H1 (cell line): Measurements from ENCODE around the gene NKG7. TPM values are rescaled to one million over a fixed set of nuclear protein-coding genes. Genes with fewer than 3 reads are reported as not detected.

Source experiments
- CTCF ChIA-PET: fragments of 300-600 bp; sonication (Branson Sonifier 250); formaldehyde crosslinking; loops from one replicate; lab custom pipeline; 2021; ENCODE audit not compliant: partially characterized antibody; lab: Charles Lee
- POLR2A ChIA-PET: fragments of 300-600 bp; sonication (Branson Sonifier 250); formaldehyde crosslinking; loops from one replicate; lab custom pipeline; 2021; ENCODE audit warnings: inconsistent platforms; ENCODE audit not compliant: partially characterized antibody; lab: Charles Lee
- DNase-seq, 2 experiments: peaks; one replicate each; pipeline versions ENCODE4 v3.0.0 to v3.0.0-alpha.2; 2010 to 2022; ENCODE audit warnings: low spot score in 2 of 2, low read depth in 1 of 2, mixed read lengths in 1 of 2
- FAIRE-seq: peaks from 2 replicates; lab custom pipeline; 2011; peaks lifted over from hg19 to GRCh38; lab: Jason Lieb, UNC
- H2AFZ ChIP-seq: 2 replicates; pipeline ENCODE4 v1.8.1; 2012; ENCODE audit warnings: low read length, inconsistent platforms
- H2AK5ac ChIP-seq: 2 replicates; pipeline ENCODE4 v1.6.1; 2013; ENCODE audit warnings: low read depth, low read length
- H2BK120ac ChIP-seq: replicated peaks from 2 replicates; pipeline ENCODE3; 2013; ENCODE audit warnings: low read depth, low read length, inconsistent platforms
- H2BK12ac ChIP-seq: 2 replicates; pipeline ENCODE4 v1.6.1; 2013; ENCODE audit warnings: low read depth, low read length
- H2BK15ac ChIP-seq: 2 replicates; pipeline ENCODE4 v1.6.1; 2013; ENCODE audit warnings: low read length
- H2BK20ac ChIP-seq: 2 replicates; pipeline ENCODE4 v1.6.1; 2013; ENCODE audit warnings: low read length
- H2BK5ac ChIP-seq: 2 replicates; pipeline ENCODE4 v1.6.1; 2013; ENCODE audit warnings: low read depth, low read length
- H3K14ac ChIP-seq: 2 replicates; pipeline ENCODE4 v1.6.1; 2013; ENCODE audit warnings: inconsistent platforms; ENCODE audit not compliant: insufficient read length
- H3K18ac ChIP-seq: 2 replicates; pipeline ENCODE4 v1.6.1; 2013; ENCODE audit warnings: low read length; ENCODE audit errors: extremely low read depth
- H3K23ac ChIP-seq: 2 replicates; pipeline ENCODE4 v1.6.1; 2013; ENCODE audit warnings: inconsistent platforms; ENCODE audit not compliant: insufficient read length
- H3K23me2 ChIP-seq: 2 replicates; pipeline ENCODE4 v1.6.1; 2013; ENCODE audit warnings: low read depth, low read length
- H3K27ac ChIP-seq: 2 replicates; pipeline ENCODE4 v1.6.1; 2011; ENCODE audit warnings: low read depth, low read length, inconsistent platforms
- H3K27me3 ChIP-seq, 4 experiments: replicated peaks in 1 of 4; 1 replicate in 1 of 4; 2 replicates in 3 of 4; pipeline versions ENCODE4 v1.6.1 to v1.8.1; 2011 to 2013; ENCODE audit warnings: low read length in 3 of 4, mild to moderate bottlenecking in 3 of 4, inconsistent platforms in 2 of 4, mixed read lengths in 2 of 4, moderate library complexity in 1 of 4; ENCODE audit not compliant: control insufficient read depth in 3 of 4, insufficient read depth in 3 of 4; ENCODE audit errors: extremely low read depth in 1 of 4
- H3K36me3 ChIP-seq, 4 experiments: 2 replicates each; pipeline versions ENCODE4 v1.6.1 to v1.8.1; 2011 to 2013; ENCODE audit warnings: mild to moderate bottlenecking in 4 of 4, low read length in 3 of 4, moderate library complexity in 2 of 4, control low read depth in 1 of 4, inconsistent platforms in 1 of 4; ENCODE audit not compliant: insufficient read depth in 4 of 4, control insufficient read depth in 2 of 4
- H3K4ac ChIP-seq: replicated peaks from 2 replicates; pipeline ENCODE3; 2013; ENCODE audit warnings: low read length, low read depth, mixed read lengths, inconsistent platforms; ENCODE audit not compliant: insufficient read length
- H3K4me1 ChIP-seq, 4 experiments: replicated peaks in 1 of 4; 1 replicate in 1 of 4; 2 replicates in 3 of 4; pipeline versions ENCODE4 v1.6.1 to v1.8.1; 2011 to 2013; ENCODE audit warnings: low read length in 3 of 4, inconsistent platforms in 2 of 4, mixed read lengths in 1 of 4; ENCODE audit not compliant: insufficient read depth in 4 of 4, control insufficient read depth in 3 of 4
- H3K4me2 ChIP-seq, 2 experiments: 2 replicates each; pipeline versions ENCODE4 v1.6.1 to v1.8.1; 2011 to 2013; ENCODE audit warnings: low read depth in 2 of 2, low read length in 2 of 2, control low read depth in 1 of 2, inconsistent platforms in 1 of 2, mild to moderate bottlenecking in 1 of 2; ENCODE audit not compliant: insufficient read depth in 1 of 2
- H3K4me3 ChIP-seq, 4 experiments: fragments of 200-600, 300-600 bp in 1 of 4; sonication (generic), shearing (Covaris generic), sonication (Bioruptor Twin) in 1 of 4; 2 replicates each; pipeline versions ENCODE4 v1.5.1 to v1.8.1; 2011 to 2016; ENCODE audit warnings: low read length in 4 of 4, low read depth in 3 of 4, control low read depth in 2 of 4, inconsistent platforms in 2 of 4, mild to moderate bottlenecking in 2 of 4, mixed read lengths in 1 of 4, moderate library complexity in 1 of 4; ENCODE audit not compliant: insufficient read depth in 2 of 4; ENCODE audit errors: extremely low read depth in 1 of 4
- H3K56ac ChIP-seq: replicated peaks from 2 replicates; pipeline ENCODE3; 2013; ENCODE audit warnings: low read depth, mild to moderate bottlenecking, mixed read lengths, low read length, inconsistent platforms; ENCODE audit not compliant: insufficient read length
- H3K79me1 ChIP-seq: 2 replicates; pipeline ENCODE4 v1.6.1; 2013; ENCODE audit warnings: low read depth, low read length, control low read depth
- H3K79me2 ChIP-seq, 2 experiments: 2 replicates each; pipeline versions ENCODE4 v1.6.1 to v1.8.1; 2012 to 2013; ENCODE audit warnings: low read length in 2 of 2, mild to moderate bottlenecking in 2 of 2, inconsistent platforms in 1 of 2; ENCODE audit not compliant: insufficient read depth in 2 of 2, control insufficient read depth in 1 of 2
- H3K9ac ChIP-seq, 4 experiments: replicated peaks in 1 of 4; 1 replicate in 1 of 4; 2 replicates in 3 of 4; pipeline versions ENCODE4 v1.6.1 to v1.8.1; 2011 to 2013; ENCODE audit warnings: low read depth in 3 of 4, low read length in 3 of 4, control low read depth in 2 of 4, mild to moderate bottlenecking in 2 of 4, moderate library complexity in 2 of 4, inconsistent platforms in 1 of 4; ENCODE audit errors: extremely low read depth in 1 of 4
- H3K9me3 ChIP-seq, 2 experiments: 2 replicates each; pipeline versions ENCODE4 v1.6.1 to v1.8.1; 2012 to 2013; ENCODE audit warnings: mild to moderate bottlenecking in 2 of 2, moderate library complexity in 2 of 2, control low read depth in 1 of 2, inconsistent platforms in 1 of 2, low read depth in 1 of 2, low read length in 1 of 2, mixed read lengths in 1 of 2; ENCODE audit not compliant: insufficient read depth in 2 of 2
- H4K20me1 ChIP-seq, 2 experiments: replicated peaks in 1 of 2; 2 replicates each; pipeline versions ENCODE3 to v1.8.1; 2011 to 2013; ENCODE audit warnings: inconsistent platforms in 2 of 2, low read length in 2 of 2, mild to moderate bottlenecking in 1 of 2; ENCODE audit not compliant: insufficient read depth in 2 of 2, control insufficient read depth in 1 of 2
- H4K5ac ChIP-seq: 2 replicates; pipeline ENCODE4 v1.6.1; 2013; ENCODE audit warnings: low read length, low read depth, mixed read lengths, inconsistent platforms; ENCODE audit not compliant: insufficient read length
- H4K8ac ChIP-seq: 2 replicates; pipeline ENCODE4 v1.8.0; 2013; ENCODE audit warnings: mild to moderate bottlenecking, moderate library complexity, low read length, inconsistent platforms; ENCODE audit not compliant: insufficient read depth; ENCODE audit errors: extremely low read depth
- H4K91ac ChIP-seq: replicated peaks from 2 replicates; pipeline ENCODE3; 2013; ENCODE audit warnings: low read length, mixed read lengths, inconsistent platforms; ENCODE audit not compliant: insufficient read length
- CBX5 ChIP-seq: fragments of 300-800, 300-1000 bp; sonication (generic); IDR thresholded peaks from 2 replicates; pipeline ENCODE4 v1.7.1; 2016; ENCODE audit warnings: antibody characterized with exemption, low read length, low read depth
- CHD2 ChIP-seq: IDR thresholded peaks from 2 replicates; pipeline ENCODE4 v1.6.1; 2012; ENCODE audit warnings: low read length, improper control_type of control experiment
- CTBP2 ChIP-seq: IDR thresholded peaks from 2 replicates; pipeline ENCODE4 v1.7.0; 2011; ENCODE audit warnings: borderline replicate concordance, mild to moderate bottlenecking, moderate library complexity, mixed read lengths, low read length; ENCODE audit not compliant: insufficient read depth, insufficient read length
- FOSL1 ChIP-seq: IDR thresholded peaks from 2 replicates; pipeline ENCODE4 v1.6.1; 2011; ENCODE audit warnings: mild to moderate bottlenecking, low read depth, low read length, moderate library complexity; ENCODE audit not compliant: insufficient read depth
- GABPA ChIP-seq: IDR thresholded peaks from 2 replicates; pipeline ENCODE4 v1.6.1; 2011; ENCODE audit warnings: mild to moderate bottlenecking, low read length, moderate library complexity, borderline replicate concordance; ENCODE audit not compliant: insufficient read depth
- SAP30 ChIP-seq: fragments of 300-600 bp; sonication (generic); IDR thresholded peaks from 2 replicates; pipeline ENCODE4 v1.7.1; 2012; ENCODE audit warnings: low read length, moderate library complexity, mild to moderate bottlenecking, inconsistent platforms; ENCODE audit not compliant: insufficient read depth, insufficient replicate concordance
- SRF ChIP-seq: IDR thresholded peaks from 2 replicates; pipeline ENCODE4 v1.6.1; 2011; ENCODE audit warnings: mild to moderate bottlenecking, low read depth, low read length, moderate library complexity
- ZNF274 ChIP-seq: IDR thresholded peaks from 2 replicates; pipeline ENCODE4 v1.7.0; 2012; ENCODE audit warnings: low read length, borderline replicate concordance; ENCODE audit errors: extremely low read depth
- WGBS, 2 experiments: shearing (Covaris generic) in 1 of 2; methylation state at CpG; one replicate each; pipeline versions ENCODE4 v1.1.6 to v1.1.7; 2013 to 2015; ENCODE audit warnings: low lambda C conversion rate in 2 of 2, mixed read lengths in 2 of 2, inconsistent platforms in 1 of 2, low coverage in 1 of 2, missing lambda C conversion rate in 1 of 2; ENCODE audit not compliant: insufficient replicate concordance in 2 of 2, insufficient coverage in 1 of 2, insufficient read length in 1 of 2; ENCODE audit errors: extremely low coverage in 1 of 2, missing lambda C conversion rate in 1 of 2; 5-methylcytosine and 5-hydroxymethylcytosine counted together
- polyA plus RNA-seq, 7 experiments: library from polyadenylated mRNA; depleted of rRNA in 3 of 7; stranded (reverse) in 5 of 7; unstranded in 2 of 7; fragments of >200 nt in 5 of 7; fragments of 200-250 nt in 2 of 7; gene quantifications; 1 replicate in 5 of 7; 2 replicates in 1 of 7; 4 replicates in 1 of 7; pipeline versions ENCODE4 v1.2.1 to v1.2.3, GENCODE V29; 2011 to 2013; ENCODE audit warnings: missing spikeins in 2 of 7, mixed read lengths in 2 of 7
- total RNA-seq: library from RNA; stranded (reverse); fragmentation: NEBNext Ultra II Directional; extraction: Animal tissue kit (Norgen Biotek cat#: 25700); gene quantifications from 2 replicates; pipeline ENCODE4 v1.2.1, GENCODE V29; 2021
- TF ChIP-seq, protein P1 (sequence below): IDR thresholded peaks from 2 replicates; pipeline ENCODE4 v1.6.1; 2012; ENCODE audit warnings: inconsistent platforms
- TF ChIP-seq, protein P2 (sequence below): IDR thresholded peaks from 2 replicates; pipeline ENCODE4 v1.6.1; 2011; ENCODE audit warnings: low read length, improper control_type of control experiment

The NKG7 gene
- total and polyA plus RNA-seq, 2 of the 8 experiments (the other 6 are each of a cell fraction or from before 2014, with no cell fraction given): not detected

DNA sequence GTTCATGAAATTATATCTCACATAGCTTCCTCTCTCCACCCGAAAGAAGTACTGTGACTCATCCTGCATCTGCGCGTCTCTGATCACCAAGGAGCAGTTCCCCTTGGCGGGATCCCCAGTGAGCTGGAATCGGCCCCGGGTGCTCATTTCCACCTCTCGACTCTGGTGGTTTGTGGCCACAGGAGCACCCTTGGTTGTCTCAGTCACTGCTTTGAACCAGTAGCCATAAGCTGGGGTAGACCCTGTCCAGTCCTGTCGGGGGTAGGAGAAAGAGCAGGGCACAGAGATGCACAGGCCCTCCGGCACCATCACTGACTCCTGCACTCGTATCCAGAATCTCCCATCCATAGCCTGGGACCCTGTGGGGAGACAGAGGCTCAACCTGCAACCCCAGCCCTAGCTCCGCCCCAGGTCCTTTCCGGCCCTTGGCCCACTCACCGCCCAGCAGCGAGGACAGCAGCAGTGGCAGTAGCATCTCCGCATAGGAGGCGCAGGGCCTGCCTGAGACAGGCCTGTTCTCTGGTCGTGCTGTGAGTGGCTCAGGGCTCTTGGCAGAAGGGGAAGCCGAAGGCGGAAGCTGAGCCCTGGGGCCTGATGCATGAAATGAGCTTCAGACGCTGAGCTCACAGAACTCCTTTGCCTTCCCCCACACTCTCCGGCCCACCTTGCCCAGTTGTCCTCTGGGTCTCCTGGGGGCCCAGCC is 44.8 kb upstream of the NKG7 start, which contains the start of gene SIGLEC10:
Gene SIGLEC10 (minus strand): TSS at position 536 of the 703 bp plus-strand sequence. CDS start 61 bp downstream, at position 475.
- Histone ChIP-seq H3K4me3 (no peak within 1 kb of the TSS), H3K27me3 (peaks cover 0 to 5% (median 2%) of the 10 kb centered on the region in 4 experiments; a peak in 3 of 7 replicates), H3K14ac (no peak within 1 kb of the TSS), H2BK5ac (no peak within 1 kb of the TSS), H3K4me2 (no peak within 1 kb of the TSS), H2AFZ (no peak within 1 kb of the TSS), H3K18ac (no peak within 1 kb of the TSS; the same call in 1 of the 2 replicates), H2BK12ac (no peak within 1 kb of the TSS), H3K23me2 (peaks cover 2% of the 10 kb centered on the region; the same call in 1 of the 2 replicates), H4K5ac (no peak within 1 kb of the TSS), H3K9me3 (no peaks in the 10 kb centered on the region), H4K8ac (peak within 1 kb of the TSS; percentile 36; the same call in 1 of the 2 replicates), H2BK120ac (no peak within 1 kb of the TSS), H4K91ac (no peak within 1 kb of the TSS), H2BK15ac (no peak within 1 kb of the TSS), H3K9ac (no peak within 1 kb of the TSS), H3K4me1 (peaks cover 0 to 11% (median 3%) of the 10 kb centered on the region in 4 experiments; a peak in 2 of 7 replicates), H3K23ac (no peak within 1 kb of the TSS), H3K79me1 (no peaks in the 10 kb centered on the region), H3K79me2 (no peaks in the 10 kb centered on the region), H3K4ac (no peak within 1 kb of the TSS), H4K20me1 (no peaks in the 10 kb centered on the region), H3K27ac (no peak within 1 kb of the TSS), H3K56ac (no peak within 1 kb of the TSS), H2AK5ac (no peak within 1 kb of the TSS), H3K36me3 (no peaks in the 10 kb centered on the region), H2BK20ac (no peak within 1 kb of the TSS)
- DNase-seq (no peak), FAIRE-seq (no peak)
- POLR2A ChIA-PET: interaction anchor here (0.6 to 2.0 kb wide), 3 partner anchors 9 to 486 kb away, joined by 3 to 9 read pairs (median 4); no protein-coding TSS in a partner anchor
- CTCF ChIA-PET: interaction anchor here (0.6 to 6.7 kb wide), 11 partner anchors 7 to 286 kb away, joined by 3 to 58 read pairs (median 4); partner anchors contain the start of gene NKG7
- 91% methylated on average over 21 of the region's 21 CpGs; no CpG with 5 or more reads in 1 of the 2 experiments for WGBS, 2 experiments
- no peak for TF ChIP-seq GABPA
- no peak for TF ChIP-seq SAP30
- no peak for TF ChIP-seq CBX5
- no peak for TF ChIP-seq CHD2
- no peak for TF ChIP-seq SRF
- TF ChIP-seq, protein P1, sequence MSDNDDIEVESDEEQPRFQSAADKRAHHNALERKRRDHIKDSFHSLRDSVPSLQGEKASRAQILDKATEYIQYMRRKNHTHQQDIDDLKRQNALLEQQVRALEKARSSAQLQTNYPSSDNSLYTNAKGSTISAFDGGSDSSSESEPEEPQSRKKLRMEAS: no peak
- TF ChIP-seq, protein P2, sequence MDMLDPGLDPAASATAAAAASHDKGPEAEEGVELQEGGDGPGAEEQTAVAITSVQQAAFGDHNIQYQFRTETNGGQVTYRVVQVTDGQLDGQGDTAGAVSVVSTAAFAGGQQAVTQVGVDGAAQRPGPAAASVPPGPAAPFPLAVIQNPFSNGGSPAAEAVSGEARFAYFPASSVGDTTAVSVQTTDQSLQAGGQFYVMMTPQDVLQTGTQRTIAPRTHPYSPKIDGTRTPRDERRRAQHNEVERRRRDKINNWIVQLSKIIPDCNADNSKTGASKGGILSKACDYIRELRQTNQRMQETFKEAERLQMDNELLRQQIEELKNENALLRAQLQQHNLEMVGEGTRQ: no peak
- TF ChIP-seq FOSL1: no peak
- TF ChIP-seq ZNF274: no peak
- TF ChIP-seq CTBP2: no peak
